Thyroid gland (tissue), 4 donors: ENCODE data around the gene RSRC2.
A peak's percentile ranks its signal among the peaks of the same experiment; 100 is the strongest.

Experiments
- POLR2A ChIP-seq, 2 donors: fragments of 450-650 bp; IDR thresholded peaks; one replicate each; pipeline ENCODE4 v1.6.1; 2017; ENCODE audit warnings: antibody characterized with exemption in 2 of 2, mild to moderate bottlenecking in 2 of 2, moderate library complexity in 1 of 2
- TF ChIP-seq, protein P1 (sequence below), 6 experiments: fragments of 200-600 bp in 3 of 6; fragments of 450-650 bp in 3 of 6; sonication (generic) in 3 of 6; IDR thresholded peaks; one replicate each; pipeline ENCODE4 v1.5.1; 2016 to 2019; ENCODE audit warnings: antibody characterized with exemption in 6 of 6, mild to moderate bottlenecking in 2 of 6, inconsistent platforms in 1 of 6, moderate library complexity in 1 of 6

DNA sequence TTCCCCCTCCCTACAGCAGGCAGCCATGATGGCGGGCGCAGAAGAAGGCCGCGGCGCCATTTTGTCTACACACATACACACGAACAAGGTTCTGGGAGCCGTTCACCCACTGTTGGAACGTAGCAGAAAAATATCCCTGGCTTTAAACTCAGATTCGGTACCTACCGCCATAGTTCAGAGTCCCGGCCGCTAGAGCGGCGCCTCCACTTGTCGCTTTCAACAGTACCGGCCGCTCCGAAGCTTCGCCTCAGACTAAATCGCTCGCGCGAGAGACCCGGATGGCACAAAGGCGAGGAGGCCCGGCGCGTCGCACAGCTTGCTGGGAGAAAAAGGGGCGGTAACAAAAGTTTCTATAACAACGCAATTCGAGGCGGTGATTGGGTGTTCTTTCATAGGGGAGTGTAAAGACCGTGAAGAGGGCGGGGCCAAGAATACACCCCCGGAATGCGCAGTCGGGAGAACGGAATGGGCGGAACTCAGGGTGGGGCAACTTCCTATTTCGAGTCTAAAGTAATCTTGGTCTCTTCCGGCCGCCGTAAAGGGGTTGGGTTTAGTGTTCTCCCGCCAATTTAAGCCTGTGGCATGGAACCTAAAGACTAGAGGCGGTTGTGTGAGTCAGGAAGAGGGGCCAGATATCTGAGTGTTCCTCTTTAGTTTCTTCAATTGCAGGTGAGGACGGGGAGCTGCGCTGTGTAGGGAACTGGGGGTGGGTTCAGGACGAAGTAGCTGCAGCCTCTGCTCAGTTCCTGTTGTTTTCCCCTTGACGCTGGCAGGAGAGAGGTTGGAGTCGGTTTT, at the start of gene RSRC2, which contains the start of gene KNTC1:
- peak; percentile 72 to 95 for TF ChIP-seq POLR2A (IDR thresholded peaks at IDR 0.05)
- TF ChIP-seq, protein P1, sequence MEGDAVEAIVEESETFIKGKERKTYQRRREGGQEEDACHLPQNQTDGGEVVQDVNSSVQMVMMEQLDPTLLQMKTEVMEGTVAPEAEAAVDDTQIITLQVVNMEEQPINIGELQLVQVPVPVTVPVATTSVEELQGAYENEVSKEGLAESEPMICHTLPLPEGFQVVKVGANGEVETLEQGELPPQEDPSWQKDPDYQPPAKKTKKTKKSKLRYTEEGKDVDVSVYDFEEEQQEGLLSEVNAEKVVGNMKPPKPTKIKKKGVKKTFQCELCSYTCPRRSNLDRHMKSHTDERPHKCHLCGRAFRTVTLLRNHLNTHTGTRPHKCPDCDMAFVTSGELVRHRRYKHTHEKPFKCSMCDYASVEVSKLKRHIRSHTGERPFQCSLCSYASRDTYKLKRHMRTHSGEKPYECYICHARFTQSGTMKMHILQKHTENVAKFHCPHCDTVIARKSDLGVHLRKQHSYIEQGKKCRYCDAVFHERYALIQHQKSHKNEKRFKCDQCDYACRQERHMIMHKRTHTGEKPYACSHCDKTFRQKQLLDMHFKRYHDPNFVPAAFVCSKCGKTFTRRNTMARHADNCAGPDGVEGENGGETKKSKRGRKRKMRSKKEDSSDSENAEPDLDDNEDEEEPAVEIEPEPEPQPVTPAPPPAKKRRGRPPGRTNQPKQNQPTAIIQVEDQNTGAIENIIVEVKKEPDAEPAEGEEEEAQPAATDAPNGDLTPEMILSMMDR (IDR thresholded peaks at IDR 0.05), result no peak
